GM19023 (cell line): ENCODE results near the gene CCS.
"Not testable (repeated sequence)": the region's sequence is repeated elsewhere in the genome, so short reads cannot be mapped to it uniquely, and the experiment has no call there.

Experiments used
- ATAC-seq: cut with Tn5 transposase; IDR thresholded peaks from one replicate; pipeline ENCODE4 v1.9.1; 2021; ENCODE audit warnings: mild to moderate bottlenecking, moderate library complexity; ENCODE audit not compliant: unreplicated experiment

The CCS gene

DNA sequence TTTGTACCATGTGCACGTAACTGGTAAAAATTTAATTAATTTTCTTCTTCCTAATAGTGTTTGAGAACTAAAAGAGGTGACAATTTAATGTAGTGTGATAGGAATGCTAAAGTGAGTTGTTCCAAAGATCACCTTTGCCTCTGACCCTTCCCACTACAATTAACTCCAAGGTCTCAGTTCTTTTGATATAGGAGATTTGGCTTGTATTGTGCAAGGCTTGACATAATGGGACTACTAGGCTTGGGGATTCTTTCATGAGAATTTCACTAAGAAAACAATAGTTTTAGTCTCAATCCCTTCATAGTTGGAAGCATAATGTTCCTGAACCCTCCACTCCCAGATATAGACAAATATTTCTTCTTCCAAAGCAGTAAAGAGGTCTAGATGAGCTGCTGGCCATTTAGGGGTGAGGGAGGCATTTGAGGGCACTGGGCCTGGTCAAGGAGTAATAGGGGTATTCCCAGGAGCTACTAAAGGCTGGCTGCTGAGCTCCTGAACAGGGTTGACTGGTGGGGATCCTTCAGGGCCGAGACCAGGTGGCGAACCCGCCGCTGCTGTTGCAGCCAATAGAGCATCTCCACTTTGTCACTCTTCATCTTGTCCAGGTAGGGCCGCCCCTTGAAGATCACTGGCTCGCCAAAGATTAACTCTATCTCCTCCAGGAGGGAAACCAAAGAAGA is 2.8 kb upstream of the CCS start:
- ATAC-seq: no peak

DNA sequence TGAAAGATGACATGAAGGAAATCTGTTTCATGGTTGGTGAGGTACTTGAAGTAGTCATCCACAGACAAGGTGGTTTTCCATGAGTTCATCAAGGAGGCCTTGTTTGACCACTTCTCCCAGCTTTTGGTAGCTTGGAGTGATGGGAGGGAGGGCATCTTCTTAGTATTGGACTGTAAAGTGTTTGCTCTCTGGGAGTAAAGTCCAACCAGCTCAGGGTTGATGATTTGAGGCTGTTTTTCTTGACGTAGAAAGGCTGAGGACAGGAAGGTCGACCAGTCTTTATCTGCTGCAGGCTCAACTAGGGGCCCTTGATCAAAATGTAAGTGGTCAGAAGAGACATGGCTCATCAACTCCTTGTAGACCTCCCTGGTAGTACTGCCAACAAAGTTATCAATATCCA is 1.8 kb upstream of the CCS start:
- no peak for ATAC-seq

DNA sequence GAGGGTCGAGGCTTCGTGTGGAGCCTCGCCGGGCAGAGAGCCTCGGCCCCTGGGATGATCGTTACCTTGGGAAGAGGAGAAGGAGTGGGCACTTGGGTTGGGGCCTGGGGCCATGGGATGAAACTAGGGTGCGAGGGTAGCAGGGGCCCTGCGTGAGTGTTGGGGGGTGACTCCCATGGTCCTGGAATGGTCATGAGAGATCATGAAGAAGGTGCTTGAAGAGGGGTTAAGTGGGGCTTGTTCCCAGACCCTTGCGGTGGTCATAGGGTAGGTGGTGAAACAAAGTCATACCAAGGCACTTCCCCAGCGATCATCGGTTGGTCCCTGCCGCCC is 284 bp downstream of the CCS start:
- ATAC-seq: peak; percentile 37

DNA sequence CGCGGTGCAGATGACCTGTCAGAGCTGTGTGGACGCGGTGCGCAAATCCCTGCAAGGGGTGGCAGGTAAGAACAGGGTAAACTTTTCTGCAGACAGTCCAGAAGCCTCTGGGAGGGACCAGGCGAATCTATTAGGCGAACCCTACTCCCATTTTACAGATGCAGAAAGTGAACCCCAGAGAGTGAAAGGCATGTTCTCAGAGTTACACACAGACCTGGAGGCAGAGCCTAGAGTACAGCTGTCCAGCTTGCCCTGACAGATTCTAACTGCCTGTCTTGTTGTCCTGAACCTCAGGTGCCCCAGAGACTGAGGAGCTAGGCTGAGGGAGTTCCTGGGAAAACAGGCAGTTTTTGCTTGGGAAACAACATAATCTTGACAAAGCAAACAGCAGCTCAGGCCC is 665 bp downstream of the CCS start:
- ATAC-seq: no peak

DNA sequence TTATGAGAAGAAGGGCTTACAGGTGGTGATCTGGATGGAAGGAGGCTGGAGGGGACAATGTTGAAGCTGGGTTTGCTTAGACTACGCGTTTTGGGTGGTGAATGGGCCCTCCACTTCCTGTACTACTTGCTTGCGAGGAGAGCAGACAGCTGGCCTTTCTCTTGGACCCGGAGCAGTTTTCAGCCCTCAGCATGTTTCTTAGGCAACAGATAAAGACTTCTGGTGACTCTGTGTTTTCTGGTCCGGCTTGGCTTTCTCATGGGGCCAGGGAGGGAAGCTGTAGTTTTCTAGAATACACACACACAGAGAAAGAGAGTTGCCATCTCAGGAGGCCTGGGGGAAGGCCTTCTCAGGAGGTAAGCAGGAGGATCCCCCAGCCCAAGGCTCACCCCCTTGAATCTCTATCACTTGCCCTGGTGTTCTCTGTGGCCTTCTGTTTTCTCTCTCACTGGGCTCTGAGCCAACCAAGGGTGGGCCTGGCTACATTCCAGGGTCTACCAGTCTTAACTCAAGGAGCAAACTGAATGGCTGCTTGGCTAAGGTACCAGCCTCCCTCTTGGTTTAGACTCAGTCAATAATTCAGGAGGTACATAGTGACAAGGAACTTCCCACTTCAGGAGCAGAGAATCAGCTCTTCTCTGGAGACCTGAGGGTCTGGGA is 2.4 kb downstream of the CCS start:
- ATAC-seq: no peak

DNA sequence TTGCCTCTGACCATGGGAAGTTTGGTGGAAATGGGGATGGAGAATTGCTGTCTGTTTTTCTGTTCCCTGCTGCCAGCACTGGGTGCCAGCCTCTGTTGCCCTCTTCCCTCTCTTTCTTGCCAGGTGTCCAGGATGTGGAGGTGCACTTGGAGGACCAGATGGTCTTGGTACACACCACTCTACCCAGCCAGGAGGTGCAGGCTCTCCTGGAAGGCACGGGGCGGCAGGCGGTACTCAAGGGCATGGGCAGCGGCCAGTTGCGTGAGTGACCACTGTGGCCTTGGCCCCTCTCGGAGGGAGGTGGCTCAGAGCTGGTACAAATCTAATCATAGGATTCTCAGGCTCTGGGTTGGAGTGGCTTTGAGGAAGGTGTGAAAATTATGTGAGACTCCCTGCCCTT is 6.0 kb downstream of the CCS start:
- no peak for ATAC-seq

DNA sequence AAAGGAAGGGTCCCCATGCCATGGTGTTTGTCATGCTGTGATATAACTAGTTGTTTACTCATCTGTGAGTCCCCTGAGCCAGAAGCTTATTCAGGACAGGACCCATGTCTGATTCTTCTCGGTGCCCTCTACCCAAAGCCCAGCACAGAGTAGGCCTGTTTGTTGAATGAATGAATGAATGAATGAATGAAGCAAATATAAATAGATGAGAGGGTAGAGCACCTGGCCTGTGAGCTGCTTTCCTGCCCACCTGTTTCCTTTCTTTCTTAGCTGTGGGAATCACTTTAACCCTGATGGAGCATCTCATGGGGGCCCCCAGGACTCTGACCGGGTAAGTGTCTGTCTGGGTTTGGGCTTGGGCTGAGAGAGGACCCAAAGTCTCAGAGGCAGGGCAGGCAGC is 7.2 kb downstream of the CCS start:
- no peak for ATAC-seq

DNA sequence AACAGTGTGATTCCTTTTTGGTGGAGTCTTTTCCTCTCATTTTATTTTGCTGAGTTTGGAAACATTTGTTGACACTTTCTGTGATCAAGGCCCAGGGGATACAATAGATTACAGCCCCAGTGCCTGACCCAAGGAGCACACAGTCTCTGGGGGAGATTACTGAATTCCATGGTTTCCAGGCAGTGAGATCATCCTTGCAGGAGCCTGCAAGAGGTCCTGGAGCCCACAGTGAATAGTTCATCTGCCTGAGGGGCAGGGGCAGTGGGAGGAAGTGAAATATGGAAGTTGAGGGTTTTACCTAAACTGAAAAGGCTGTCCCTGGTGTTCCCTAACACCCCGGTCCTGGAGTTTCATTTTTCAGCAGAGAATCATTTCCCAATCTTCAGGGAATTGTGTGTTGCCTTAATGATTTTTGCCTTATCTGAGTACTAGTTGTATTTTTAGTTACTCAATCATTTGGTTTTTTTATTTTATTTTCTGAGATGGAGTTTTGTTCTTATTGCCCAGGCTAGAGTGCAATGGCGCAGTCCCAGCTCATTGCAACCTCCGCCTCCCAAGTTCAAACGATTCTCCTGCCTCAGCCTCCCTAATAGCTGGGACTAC is 7.7 kb downstream of the CCS start:
- no peak for ATAC-seq

DNA sequence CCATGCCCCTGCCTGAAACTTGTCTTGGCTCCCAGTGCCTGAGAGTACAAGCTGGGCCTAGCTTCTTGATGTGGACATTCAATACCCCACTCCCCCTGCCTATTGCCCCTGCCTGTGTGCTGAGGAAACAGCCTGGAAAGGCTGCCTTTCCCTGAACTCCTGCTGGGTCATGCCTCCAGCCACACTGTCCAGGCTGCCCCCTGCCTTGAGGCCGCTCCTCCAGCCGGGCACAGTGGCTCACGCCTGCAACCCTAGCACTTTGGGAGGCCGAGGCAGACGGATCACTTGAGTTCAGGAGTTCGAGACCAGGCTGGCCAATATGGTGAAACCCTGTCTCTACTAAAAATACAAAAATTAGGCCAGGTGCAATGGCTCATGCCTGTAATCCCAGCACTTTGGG is 10.1 kb downstream of the CCS start:
- no peak for ATAC-seq

DNA sequence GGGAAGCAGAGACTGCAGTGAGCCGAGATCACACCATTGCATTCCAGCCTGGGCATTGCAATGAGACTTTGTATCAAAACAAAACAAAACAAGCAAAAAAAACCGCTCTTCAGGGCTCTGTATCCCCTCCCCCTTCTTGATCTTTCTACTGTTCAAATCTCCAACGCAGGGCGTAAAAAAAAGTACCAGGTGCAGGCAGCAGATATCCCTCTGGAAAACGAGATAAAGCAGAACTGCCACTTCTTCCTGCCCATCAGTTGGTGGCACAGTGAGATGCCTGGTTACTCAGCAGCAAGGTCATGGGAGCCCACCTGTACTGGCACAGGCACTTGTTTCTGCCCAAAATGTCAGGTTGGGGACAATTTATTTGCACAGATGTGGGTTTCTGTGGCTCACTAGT is 11.2 kb downstream of the CCS start:
- ATAC-seq: no peak

DNA sequence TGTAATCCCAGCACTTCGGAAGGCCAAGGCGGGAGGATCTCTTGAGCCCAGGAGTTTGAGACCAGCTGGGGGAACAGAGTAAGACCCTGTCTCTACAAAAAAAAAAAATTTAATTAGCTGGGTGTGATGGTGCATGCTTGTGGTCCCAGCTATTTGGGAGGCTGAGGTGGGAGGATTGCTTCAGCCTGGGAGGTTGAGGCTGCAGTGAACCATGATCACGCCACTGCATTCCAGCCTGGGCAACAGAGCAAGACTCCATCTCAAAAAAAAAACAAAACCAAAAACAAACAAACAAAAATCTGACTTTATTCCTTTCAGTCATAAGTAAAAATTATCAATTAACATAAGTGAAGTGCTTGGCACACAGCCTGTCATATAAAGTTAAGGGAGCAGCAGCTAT is 13.6 kb downstream of the CCS start:
- ATAC-seq: not testable (repeated sequence)

DNA sequence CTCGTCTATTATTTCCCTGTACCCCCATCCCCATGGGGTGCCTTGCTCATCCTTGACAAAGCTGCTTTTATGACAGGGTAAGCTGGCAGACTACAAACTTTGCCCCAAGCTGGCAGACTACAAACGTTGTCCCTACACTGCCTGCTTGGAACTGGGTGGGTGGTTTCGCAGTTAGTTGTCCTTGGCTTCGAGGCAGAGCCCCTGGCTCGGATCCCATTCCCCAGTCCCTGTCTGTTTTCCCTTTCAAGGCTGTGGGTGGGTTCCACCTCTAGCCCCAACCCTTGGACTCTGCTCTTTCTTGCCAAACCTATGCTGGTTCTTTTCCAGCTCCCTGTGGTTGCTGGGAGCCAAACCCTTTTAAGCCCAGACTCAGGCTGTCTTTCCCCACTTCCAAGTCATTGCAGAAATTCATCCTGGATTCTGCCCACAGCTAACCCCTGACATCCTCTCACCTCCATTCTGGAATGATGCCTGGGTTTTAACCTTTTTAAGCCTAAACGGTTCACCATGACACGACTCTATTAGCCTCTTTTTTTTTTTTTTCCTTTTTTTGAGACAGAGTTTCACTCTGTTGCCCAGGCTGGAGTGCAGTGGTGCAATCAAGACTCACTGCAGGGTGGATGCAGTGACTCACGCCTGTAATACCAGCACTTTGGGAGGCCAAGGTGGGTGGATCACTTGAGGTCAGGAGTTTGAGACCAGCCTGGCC is 14.3 kb downstream of the CCS start:
- no peak for ATAC-seq

DNA sequence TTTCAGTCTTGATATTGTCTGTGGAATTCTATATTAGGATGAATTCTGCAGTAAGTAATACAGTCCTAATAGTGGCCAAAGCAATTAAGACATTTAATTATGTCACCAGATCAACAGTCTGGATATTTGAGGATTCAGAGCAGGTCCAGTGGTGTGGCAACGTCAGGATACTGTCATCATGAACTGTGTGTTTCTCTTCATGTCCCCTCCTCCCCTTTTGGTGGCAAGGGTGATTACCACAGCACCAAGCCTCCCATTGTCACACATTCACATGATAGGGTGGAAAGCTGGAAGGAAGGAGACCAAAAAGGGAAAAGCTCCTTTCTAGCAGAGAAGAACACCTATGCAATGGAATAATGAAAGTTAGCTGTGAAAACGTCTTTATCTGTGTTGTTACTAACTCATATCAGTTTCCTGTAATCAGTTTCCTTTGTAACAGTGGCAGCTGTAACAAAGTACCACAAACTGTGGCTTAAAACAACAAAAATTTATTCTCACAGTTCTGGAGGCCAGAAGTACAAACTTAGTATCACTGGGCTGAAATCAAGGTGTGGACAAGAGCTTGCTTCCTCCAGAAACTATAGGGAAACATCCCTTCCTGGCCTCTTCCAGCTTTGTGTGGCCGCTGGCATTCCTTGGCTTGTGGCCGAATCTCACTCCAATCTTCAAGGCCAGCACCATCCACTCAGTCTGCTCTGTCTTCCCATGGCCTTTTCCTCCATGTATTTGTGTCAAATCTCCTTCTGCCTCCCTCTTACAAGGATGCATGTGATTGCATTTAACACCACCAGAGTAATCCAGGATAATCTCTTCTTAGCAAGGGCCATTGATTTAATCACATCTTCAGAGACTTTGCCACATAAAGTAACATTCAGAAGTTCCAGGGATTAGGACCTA is 17.0 kb downstream of the CCS start:
- no peak for ATAC-seq

DNA sequence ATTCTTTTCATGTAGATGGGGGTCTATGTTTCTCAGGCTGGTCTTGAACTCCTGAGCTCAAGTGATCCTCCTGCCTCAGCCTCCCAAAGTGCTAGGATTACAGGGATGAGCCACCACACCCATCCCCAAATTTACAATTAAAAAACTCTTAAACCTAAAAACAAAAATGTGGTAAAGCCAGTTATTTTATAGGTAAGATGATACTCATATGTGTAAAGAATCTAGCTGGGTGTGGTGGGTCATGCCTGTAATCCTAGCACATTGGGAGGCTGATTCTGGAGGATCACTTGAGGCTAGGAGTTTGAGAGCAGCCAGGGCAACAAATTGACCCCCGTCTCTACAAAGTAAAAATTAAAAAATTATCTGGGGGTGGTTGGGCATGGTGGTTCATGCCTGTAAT is 19.5 kb downstream of the CCS start:
- no peak for ATAC-seq

DNA sequence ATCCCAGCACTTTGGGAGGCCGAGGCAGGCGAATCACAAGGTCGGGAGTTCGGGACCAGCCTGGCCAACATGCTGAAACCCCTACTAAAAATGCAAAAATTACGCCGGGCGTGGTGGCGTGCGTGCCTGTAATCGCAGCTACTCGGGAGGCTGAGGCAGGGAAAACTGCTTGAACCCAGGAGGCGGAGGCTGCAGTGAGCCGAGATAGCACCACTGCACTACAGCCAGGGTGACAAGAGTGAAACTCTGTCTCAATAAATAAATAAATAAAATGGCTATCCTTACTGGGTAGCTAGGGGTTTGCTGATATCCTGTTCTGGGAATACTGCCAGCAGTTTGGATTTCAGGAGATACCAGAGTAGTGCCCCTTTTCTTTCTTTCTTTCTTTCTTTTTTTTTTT is 21.1 kb downstream of the CCS start:
- ATAC-seq: no peak

DNA sequence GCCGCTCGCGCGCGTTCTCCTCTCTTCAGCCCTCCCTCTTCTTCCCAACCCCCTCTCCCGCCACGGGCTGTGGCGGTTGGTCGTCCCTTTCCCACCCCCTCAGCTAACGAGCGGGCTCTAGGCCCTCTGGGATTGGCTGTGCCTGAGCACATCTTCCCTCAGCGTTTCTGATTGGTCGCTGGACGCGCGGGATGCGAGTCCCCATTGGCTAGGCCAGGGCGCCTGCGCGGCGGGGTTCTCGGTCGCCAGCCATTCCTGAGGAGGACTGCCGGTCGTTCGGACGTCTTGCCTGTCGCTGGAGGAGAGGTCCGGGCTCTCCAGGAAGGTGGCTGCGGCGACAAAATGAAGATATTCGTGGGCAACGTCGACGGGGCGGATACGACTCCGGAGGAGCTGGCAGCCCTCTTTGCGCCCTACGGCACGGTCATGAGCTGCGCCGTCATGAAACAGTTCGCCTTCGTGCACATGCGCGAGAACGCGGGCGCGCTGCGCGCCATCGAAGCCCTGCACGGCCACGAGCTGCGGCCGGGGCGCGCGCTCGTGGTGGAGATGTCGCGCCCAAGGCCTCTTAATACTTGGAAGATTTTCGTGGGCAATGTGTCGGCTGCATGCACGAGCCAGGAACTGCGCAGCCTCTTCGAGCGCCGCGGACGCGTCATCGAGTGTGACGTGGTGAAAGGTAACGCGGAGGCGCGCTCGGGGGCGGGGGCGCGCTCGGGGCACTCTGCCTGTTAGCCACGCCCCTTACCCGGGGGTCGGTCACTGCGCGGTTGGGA is 23.6 kb downstream of the CCS start, which contains the start of gene RBM14:
Gene RBM14, plus strand, starts transcription at position 252 of the 776 bp plus-strand sequence. Its CDS starts 91 bp downstream, at position 343.
- peak; percentile 92 for ATAC-seq

DNA sequence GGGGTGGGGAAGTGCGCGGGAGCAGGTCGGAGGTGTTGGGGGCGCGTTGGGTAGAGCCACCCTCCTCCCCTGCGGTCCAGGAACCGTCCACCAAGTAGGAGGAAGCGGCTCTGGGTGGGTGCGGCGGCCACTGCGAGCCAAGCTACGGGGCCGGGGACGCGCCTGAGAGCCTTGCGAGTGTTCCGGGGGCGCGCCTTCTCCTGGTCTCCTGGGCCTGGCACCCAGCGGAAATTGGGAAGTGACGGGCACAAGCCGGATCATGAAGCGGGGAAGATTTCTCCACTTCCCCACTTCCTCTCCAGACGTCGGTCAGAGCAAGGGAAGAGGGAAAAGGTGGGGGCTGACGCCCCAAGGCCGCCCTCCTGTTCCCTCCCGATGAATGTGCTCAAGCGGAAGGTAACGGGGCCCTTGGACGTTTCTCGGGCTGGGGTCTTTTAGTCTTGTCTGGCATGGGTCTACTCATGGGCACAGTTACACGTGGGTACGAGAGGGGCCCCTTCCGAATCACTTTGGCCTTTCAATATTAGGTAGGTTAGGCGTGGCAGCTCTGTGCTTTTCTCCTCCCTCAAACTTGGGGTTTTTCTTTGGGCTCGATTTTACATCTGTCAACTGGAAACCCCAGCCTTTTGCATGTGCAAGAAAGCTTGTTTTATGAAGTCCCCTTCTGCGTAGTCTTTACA is 24.3 kb downstream of the CCS start:
- ATAC-seq: no peak

DNA sequence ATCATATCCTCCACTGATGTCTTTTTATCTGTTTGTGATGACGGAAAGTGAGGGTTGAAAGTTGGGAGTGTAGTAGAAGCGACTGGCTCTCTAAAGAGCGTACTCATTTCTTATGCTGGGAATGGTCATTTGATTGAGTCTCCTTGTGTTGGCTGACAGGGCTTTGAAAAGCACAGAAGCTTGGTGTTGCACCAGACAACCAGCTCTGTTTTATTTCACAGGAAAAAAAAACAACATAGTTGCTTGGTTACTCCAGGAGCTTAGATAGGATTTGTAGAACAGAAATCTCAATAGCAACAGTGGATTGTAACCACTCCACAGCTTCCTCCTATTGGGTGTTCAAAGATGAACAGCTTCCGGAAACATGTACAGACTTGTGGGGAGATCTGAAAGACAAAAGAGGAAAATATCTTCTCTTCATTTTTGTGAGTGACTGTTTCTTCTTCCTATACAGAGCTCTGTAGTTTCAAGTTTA is 26.1 kb downstream of the CCS start:
- no peak for ATAC-seq

DNA sequence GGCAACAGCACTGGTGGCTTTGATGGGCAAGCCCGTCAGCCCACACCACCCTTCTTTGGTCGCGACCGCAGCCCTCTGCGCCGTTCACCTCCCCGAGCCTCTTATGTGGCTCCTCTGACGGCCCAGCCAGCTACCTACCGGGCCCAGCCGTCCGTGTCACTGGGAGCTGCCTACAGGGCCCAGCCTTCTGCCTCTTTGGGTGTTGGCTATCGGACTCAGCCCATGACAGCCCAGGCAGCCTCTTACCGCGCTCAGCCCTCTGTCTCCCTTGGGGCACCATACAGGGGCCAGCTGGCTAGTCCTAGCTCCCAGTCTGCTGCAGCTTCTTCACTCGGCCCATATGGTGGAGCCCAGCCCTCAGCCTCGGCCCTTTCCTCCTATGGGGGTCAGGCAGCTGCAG is 31.5 kb downstream of the CCS start:
- no peak for ATAC-seq
